RWPE1 (cell line): Measurements from ENCODE around the gene ALKBH7.
"Not testable (repeated sequence)": the region's sequence is repeated elsewhere in the genome, so short reads cannot be mapped to it uniquely, and the experiment has no call there.

Experiments
- CTCF ChIA-PET: fragments of 350-600 bp; sonication (Branson Sonifier 250); formaldehyde crosslinking; extraction: SDS; loops from one replicate; lab custom pipeline; 2021; lab: Yijun Ruan, JAX
- POLR2A ChIA-PET: fragments of 400-600 bp; formaldehyde crosslinking; extraction: SDS; loops from one replicate; lab custom pipeline; 2020; ENCODE audit warnings: antibody characterized with exemption; ENCODE audit not compliant: low non-redundant PET; lab: Yijun Ruan, JAX
- DNase-seq: peaks from one replicate; pipeline ENCODE4 v3.0.0; 2012; ENCODE audit warnings: low spot score
- H3K27ac ChIP-seq: fragments of 450-650 bp; 2 replicates; pipeline ENCODE4 v1.5.1; 2017
- TF ChIP-seq, protein P1 (sequence below): fragments of 450-650 bp; conservative IDR thresholded peaks from 2 replicates; pipeline ENCODE4 v1.5.1; 2017; ENCODE audit warnings: low read depth, mild to moderate bottlenecking

The ALKBH7 gene

GRCh38 chr19:6357174-6357573 is 15.4 kb upstream of the ALKBH7 start:
- POLR2A ChIA-PET: interaction anchor here (0.6 kb wide), 1 partner anchor 375 kb away, joined by 4 read pairs; no protein-coding TSS in a partner anchor

GRCh38 chr19:6358003-6358402 is 14.6 kb upstream of the ALKBH7 start:
- no peak for DNase-seq
- POLR2A ChIA-PET: no interaction called here
- H3K27ac ChIP-seq: peak overlapping the region; percentile 40
- TF ChIP-seq, protein P1, sequence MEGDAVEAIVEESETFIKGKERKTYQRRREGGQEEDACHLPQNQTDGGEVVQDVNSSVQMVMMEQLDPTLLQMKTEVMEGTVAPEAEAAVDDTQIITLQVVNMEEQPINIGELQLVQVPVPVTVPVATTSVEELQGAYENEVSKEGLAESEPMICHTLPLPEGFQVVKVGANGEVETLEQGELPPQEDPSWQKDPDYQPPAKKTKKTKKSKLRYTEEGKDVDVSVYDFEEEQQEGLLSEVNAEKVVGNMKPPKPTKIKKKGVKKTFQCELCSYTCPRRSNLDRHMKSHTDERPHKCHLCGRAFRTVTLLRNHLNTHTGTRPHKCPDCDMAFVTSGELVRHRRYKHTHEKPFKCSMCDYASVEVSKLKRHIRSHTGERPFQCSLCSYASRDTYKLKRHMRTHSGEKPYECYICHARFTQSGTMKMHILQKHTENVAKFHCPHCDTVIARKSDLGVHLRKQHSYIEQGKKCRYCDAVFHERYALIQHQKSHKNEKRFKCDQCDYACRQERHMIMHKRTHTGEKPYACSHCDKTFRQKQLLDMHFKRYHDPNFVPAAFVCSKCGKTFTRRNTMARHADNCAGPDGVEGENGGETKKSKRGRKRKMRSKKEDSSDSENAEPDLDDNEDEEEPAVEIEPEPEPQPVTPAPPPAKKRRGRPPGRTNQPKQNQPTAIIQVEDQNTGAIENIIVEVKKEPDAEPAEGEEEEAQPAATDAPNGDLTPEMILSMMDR: no peak
- CTCF ChIA-PET: no interaction called here

More at GRCh38 chr19:6357174-6357573, 15.4 kb upstream of the ALKBH7 start:
- CTCF ChIA-PET: interaction anchor here (0.7 kb wide), 1 partner anchor 16 kb away, joined by 5 read pairs; no protein-coding TSS in a partner anchor
- no peak for DNase-seq
- H3K27ac ChIP-seq: no peak overlapping the region
- TF ChIP-seq, protein P1: no peak

DNA sequence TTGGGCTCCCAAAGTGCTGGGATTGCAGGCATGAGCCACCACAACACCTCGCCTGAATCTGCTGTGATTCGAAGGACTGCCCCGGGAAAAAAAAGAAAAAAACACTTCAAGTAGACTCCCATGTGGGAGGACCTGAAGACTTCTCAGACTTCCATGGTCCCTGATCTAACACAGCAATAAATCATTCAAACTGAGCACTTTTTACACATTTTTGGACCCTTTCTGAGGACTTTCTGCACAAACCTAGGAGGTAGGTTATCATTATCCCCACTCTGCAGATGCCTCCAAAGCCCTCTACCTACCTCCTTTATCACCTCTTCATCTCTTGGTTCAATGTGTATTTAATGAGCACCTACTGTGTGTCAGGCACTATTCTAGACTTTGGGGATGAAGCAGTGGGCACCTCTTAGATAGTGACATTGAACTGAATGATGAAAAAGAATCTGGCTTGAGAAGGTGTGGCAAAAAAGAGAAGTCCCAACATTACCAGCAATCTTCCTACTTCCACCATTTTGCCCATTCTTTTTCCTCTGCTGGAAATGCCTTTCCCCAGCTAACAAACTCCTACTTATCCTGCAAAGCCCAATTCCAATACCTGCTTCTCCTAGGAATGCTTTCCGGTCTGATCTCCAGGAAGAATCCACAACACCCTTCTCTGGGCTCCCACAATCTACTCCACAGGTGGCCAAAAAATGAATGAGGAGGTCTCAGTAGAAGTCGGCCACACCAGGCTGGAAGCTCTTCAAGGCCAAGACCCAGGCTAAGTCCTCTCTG is 12.8 kb upstream of the ALKBH7 start:
- DNase-seq: no peak
- TF ChIP-seq, protein P1: no peak
- CTCF ChIA-PET: no interaction called here
- no peak overlapping the region for H3K27ac ChIP-seq
- POLR2A ChIA-PET: no interaction called here

DNA sequence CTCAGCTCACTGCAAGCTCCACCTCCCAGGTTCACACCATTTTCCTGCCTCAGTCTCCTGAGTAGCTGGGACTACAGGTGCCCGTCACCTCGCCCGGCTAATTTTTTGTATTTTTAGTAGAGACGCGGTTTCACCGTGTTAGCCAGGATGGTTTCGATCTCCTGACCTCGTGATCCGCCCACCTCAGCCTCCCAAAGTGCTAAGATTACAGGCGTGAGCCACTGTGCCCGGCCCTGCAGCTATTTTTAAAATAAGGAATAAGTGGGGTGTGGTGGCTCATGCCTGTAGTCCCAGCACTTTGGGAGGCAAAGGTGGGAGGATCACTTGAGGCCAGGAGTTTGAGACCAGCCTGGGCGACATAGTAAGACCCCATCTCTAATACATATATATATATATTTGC is 12.1 kb upstream of the ALKBH7 start:
- H3K27ac ChIP-seq, DNase-seq, CTCF ChIA-PET: not testable (repeated sequence)
- POLR2A ChIA-PET: interaction anchor here (1.2 kb wide), 1 partner anchor 104 kb away, joined by 5 read pairs; the partner anchor contains the start of gene CRB3

GRCh38 chr19:6360857-6361216 is 11.8 kb upstream of the ALKBH7 start:
- CTCF ChIA-PET: interaction anchor here (0.5 to 0.6 kb wide), 2 partner anchors 20 to 641 kb away, joined by 3 read pairs; partner anchors contain the start of gene LONP1
- DNase-seq: not testable (repeated sequence)
- POLR2A ChIA-PET: interaction anchor here (1.2 kb wide), 1 partner anchor 103 kb away, joined by 5 read pairs; the partner anchor contains the start of gene CRB3
- peak overlapping the region; percentile 85 for H3K27ac ChIP-seq

DNA sequence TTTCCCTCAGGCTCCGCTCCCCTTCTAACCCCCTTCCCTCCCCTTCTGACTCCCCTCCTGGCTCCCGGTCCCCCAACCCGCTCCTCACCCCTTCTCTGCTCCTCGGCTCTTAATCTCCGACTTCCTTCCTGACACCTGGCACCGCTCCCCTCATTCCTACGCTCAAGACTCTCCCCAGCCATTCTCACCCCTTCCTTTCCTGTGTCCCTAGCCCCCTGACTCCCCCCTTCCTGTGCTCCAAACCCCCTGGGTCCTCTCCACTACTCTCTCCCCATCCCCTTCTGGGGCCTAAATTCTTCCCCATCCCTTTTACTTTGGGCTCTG is 10.6 kb upstream of the ALKBH7 start:
- peak overlapping the region; percentile 85 for H3K27ac ChIP-seq
- ChIA-PET CTCF (interaction anchor here (0.7 kb wide), 1 partner anchor 9 kb away, joined by 3 read pairs; no protein-coding TSS in a partner anchor), POLR2A (no interaction called here)
- DNase-seq: peak; percentile 20
- TF ChIP-seq, protein P1: no peak

GRCh38 chr19:6362351-6362801 is 10.2 kb upstream of the ALKBH7 start:
- CTCF ChIA-PET: interaction anchor here (0.7 kb wide), 2 partner anchors 9 to 295 kb away, joined by 3 read pairs; no protein-coding TSS in a partner anchor
- peak overlapping the region; percentile 85 for H3K27ac ChIP-seq
- POLR2A ChIA-PET: interaction anchor here (0.5 kb wide), 1 partner anchor 310 kb away, joined by 5 read pairs; no protein-coding TSS in a partner anchor
- DNase-seq: no peak
- TF ChIP-seq, protein P1: no peak
